H9 (cell line): Measurements from ENCODE around the gene RIT2. TPM values are rescaled to one million over a fixed set of nuclear protein-coding genes. Genes with fewer than 3 reads are reported as not detected.

Experiments used
- DNase-seq: peaks from one replicate; pipeline ENCODE4 v3.0.0-alpha.2; 2017
- H2AFZ ChIP-seq: one replicate; pipeline ENCODE4 v1.6.1; 2013; ENCODE audit warnings: mild to moderate bottlenecking, low read length, control low read depth, moderate library complexity
- H2AK5ac ChIP-seq: 2 replicates; pipeline ENCODE4 v1.6.1; 2013; ENCODE audit warnings: low read length, control low read depth, mixed read lengths; ENCODE audit not compliant: insufficient read length
- H2BK120ac ChIP-seq: one replicate; pipeline ENCODE4 v1.6.1; 2013; ENCODE audit warnings: low read depth, mild to moderate bottlenecking, low read length, control low read depth, inconsistent platforms; ENCODE audit not compliant: poor library complexity, severe bottlenecking
- H2BK12ac ChIP-seq: 2 replicates; pipeline ENCODE4 v1.6.1; 2013; ENCODE audit warnings: low read length, control low read depth, mixed read lengths, low read depth; ENCODE audit not compliant: insufficient read length
- H2BK15ac ChIP-seq: 2 replicates; pipeline ENCODE4 v1.6.1; 2013; ENCODE audit warnings: low read depth, low read length, control low read depth
- H2BK20ac ChIP-seq: one replicate; pipeline ENCODE4 v1.6.1; 2013; ENCODE audit warnings: low read depth, mild to moderate bottlenecking, low read length, control low read depth, inconsistent platforms; ENCODE audit not compliant: poor library complexity, severe bottlenecking
- H2BK5ac ChIP-seq: 2 replicates; pipeline ENCODE4 v1.6.1; 2013; ENCODE audit warnings: low read length, control low read depth, mixed read lengths; ENCODE audit not compliant: insufficient read length
- H3K14ac ChIP-seq: 2 replicates; pipeline ENCODE4 v1.6.1; 2013; ENCODE audit warnings: low read length, control low read depth; ENCODE audit not compliant: insufficient read depth
- H3K18ac ChIP-seq: 2 replicates; pipeline ENCODE4 v1.6.1; 2013; ENCODE audit warnings: low read depth, mild to moderate bottlenecking, mixed read lengths, low read length, control low read depth; ENCODE audit not compliant: insufficient read length
- H3K23ac ChIP-seq: 2 replicates; pipeline ENCODE4 v1.6.1; 2013; ENCODE audit warnings: low read length, control low read depth, mixed read lengths, low read depth; ENCODE audit not compliant: insufficient read length
- H3K23me2 ChIP-seq: 2 replicates; pipeline ENCODE4 v1.6.1; 2013; ENCODE audit warnings: low read depth, mild to moderate bottlenecking, mixed read lengths, low read length, control low read depth; ENCODE audit not compliant: insufficient read length, poor library complexity, severe bottlenecking
- H3K27ac ChIP-seq: 2 replicates; pipeline ENCODE4 v1.5.1; 2013; ENCODE audit warnings: low read length, control low read depth, mixed read lengths, low read depth; ENCODE audit not compliant: insufficient read length
- H3K27me3 ChIP-seq: 2 replicates; pipeline ENCODE4 v1.6.1; 2013; ENCODE audit warnings: low read length, control low read depth, inconsistent platforms; ENCODE audit not compliant: insufficient read depth
- H3K4ac ChIP-seq: 2 replicates; pipeline ENCODE4 v1.6.1; 2013; ENCODE audit warnings: low read depth, mild to moderate bottlenecking, control low read depth, inconsistent platforms, low read length, moderate library complexity
- H3K4me1 ChIP-seq: 2 replicates; pipeline ENCODE4 v1.6.1; 2013; ENCODE audit warnings: low read length, control low read depth, inconsistent platforms; ENCODE audit not compliant: insufficient read depth
- H3K4me2 ChIP-seq: 2 replicates; pipeline ENCODE4 v1.6.1; 2013; ENCODE audit warnings: low read length, control low read depth, mixed read lengths; ENCODE audit not compliant: insufficient read length, insufficient read depth
- H3K56ac ChIP-seq: 2 replicates; pipeline ENCODE4 v1.6.1; 2013; ENCODE audit warnings: low read depth, mild to moderate bottlenecking, mixed read lengths, low read length, control low read depth; ENCODE audit not compliant: insufficient read length
- H3K79me1 ChIP-seq: 2 replicates; pipeline ENCODE4 v1.6.1; 2013; ENCODE audit warnings: low read depth, mild to moderate bottlenecking, moderate library complexity, low read length, control low read depth, inconsistent platforms; ENCODE audit not compliant: insufficient read depth, poor library complexity, severe bottlenecking
- H3K79me2 ChIP-seq: 2 replicates; pipeline ENCODE4 v1.6.1; 2013; ENCODE audit warnings: low read length, control low read depth, inconsistent platforms; ENCODE audit not compliant: insufficient read depth
- H3K9ac ChIP-seq: 2 replicates; pipeline ENCODE4 v1.6.1; 2013; ENCODE audit warnings: low read length, control low read depth, mixed read lengths; ENCODE audit not compliant: insufficient read length; ENCODE audit errors: extremely low read depth
- H3K9me3 ChIP-seq: one replicate; pipeline ENCODE4 v1.6.1; 2013; ENCODE audit warnings: low read depth, low read length, inconsistent platforms; ENCODE audit not compliant: control insufficient read depth
- H3T11ph ChIP-seq: one replicate; pipeline ENCODE4 v1.6.1; 2013; ENCODE audit warnings: mild to moderate bottlenecking, low read length, control low read depth, inconsistent platforms
- H4K20me1 ChIP-seq: one replicate; pipeline ENCODE4 v1.6.1; 2013; ENCODE audit not compliant: control insufficient read depth, insufficient read length, insufficient read depth
- H4K5ac ChIP-seq: 2 replicates; pipeline ENCODE4 v1.6.1; 2013; ENCODE audit warnings: low read depth, mild to moderate bottlenecking, mixed read lengths, low read length, control low read depth; ENCODE audit not compliant: insufficient read length
- H4K8ac ChIP-seq: replicated peaks from 2 replicates; pipeline ENCODE4 v1.6.1; 2013; ENCODE audit warnings: low read length, control low read depth, mixed read lengths, low read depth; ENCODE audit not compliant: insufficient read length
- H4K91ac ChIP-seq: 2 replicates; pipeline ENCODE4 v1.6.1; 2013; ENCODE audit warnings: low read depth, mild to moderate bottlenecking, moderate library complexity, mixed read lengths, low read length, control low read depth; ENCODE audit not compliant: insufficient read length
- H3K27ac Mint-ChIP-seq, 3 experiments: 2 replicates in 2 of 3; 3 replicates in 1 of 3; pipeline ENCODE4 v1.8.0; 2020 to 2021; ENCODE audit warnings: mixed read lengths in 3 of 3, mild to moderate bottlenecking in 1 of 3, moderate library complexity in 1 of 3
- H3K27me3 Mint-ChIP-seq: 2 replicates; pipeline ENCODE4 v1.8.0; 2021; ENCODE audit warnings: low read depth, mild to moderate bottlenecking, moderate library complexity, mixed read lengths
- H3K36me3 Mint-ChIP-seq, 3 experiments: 2 replicates in 2 of 3; 3 replicates in 1 of 3; pipeline ENCODE4 v1.8.0; 2020 to 2021; ENCODE audit warnings: low read depth in 3 of 3, mixed read lengths in 3 of 3; ENCODE audit not compliant: insufficient read depth in 1 of 3
- H3K4me1 Mint-ChIP-seq, 2 experiments: 2 replicates each; pipeline ENCODE4 v1.8.0; 2020; ENCODE audit warnings: mixed read lengths in 2 of 2
- H3K4me3 Mint-ChIP-seq, 2 experiments: 2 replicates in 1 of 2; 3 replicates in 1 of 2; pipeline ENCODE4 v1.8.0; 2020 to 2021; ENCODE audit warnings: mild to moderate bottlenecking in 2 of 2, mixed read lengths in 2 of 2, moderate library complexity in 1 of 2
- H3K9me3 Mint-ChIP-seq, 2 experiments: 2 replicates in 1 of 2; 3 replicates in 1 of 2; pipeline ENCODE4 v1.8.0; 2020; ENCODE audit warnings: mild to moderate bottlenecking in 2 of 2, mixed read lengths in 2 of 2, moderate library complexity in 1 of 2
- WGBS: extraction: QIAGEN DNeasy Blood & Tissue Kit; methylation state at CpG from one replicate; pipeline ENCODE4 v1.1.7; 2013; ENCODE audit warnings: missing lambda C conversion rate, low lambda C conversion rate, mixed read lengths; ENCODE audit not compliant: insufficient read length; ENCODE audit errors: extremely low coverage; 5-methylcytosine and 5-hydroxymethylcytosine counted together
- total RNA-seq: library from RNA; stranded (reverse); gene quantifications from 2 replicates; pipeline ENCODE4 v1.2.1, GENCODE V29; 2021
- TF ChIP-seq, protein P1 (sequence below): fragments of 200-600 bp; sonication (generic); conservative IDR thresholded peaks from 3 replicates; pipeline ENCODE4 v1.8.0; 2021; ENCODE audit warnings: antibody characterized with exemption, mild to moderate bottlenecking

RIT2 gene
- total RNA-seq, 1 experiment from 2014 or later, result 1.2 TPM

DNA sequence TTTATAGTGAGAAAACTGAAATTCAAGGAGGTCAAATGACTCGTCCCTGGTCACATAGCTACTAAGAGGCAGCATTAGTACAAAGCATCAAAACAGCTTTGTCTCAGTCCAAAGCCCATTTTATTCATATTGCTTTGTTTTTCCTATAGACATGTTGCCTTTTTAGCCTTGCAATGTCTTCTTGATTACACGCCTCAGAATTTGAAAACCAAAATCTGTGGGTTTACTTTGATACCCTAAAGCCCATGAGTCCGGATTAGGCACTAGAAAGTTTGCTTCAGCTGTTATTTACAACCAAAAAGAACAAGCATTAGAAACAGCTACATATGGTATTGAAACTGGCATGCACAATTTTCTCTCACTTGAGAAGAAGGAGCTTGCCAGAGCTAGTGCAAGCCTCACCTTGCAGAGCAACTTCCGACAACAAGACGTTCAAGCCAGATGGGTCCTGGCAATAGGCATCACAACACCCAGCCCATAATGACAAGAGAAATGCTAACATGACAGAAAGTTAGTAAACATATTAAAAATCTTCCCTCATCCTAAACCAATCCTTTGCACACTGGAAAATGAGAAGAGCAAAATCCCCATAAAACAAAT, 276.8 kb downstream of the RIT2 start:
- Histone ChIP-seq H4K8ac (no peak overlapping the region), H3K9ac (no peak overlapping the region), H3K27ac (no peak overlapping the region), H3K9me3 (no peaks in the 10 kb centered on the region), H4K20me1 (no peaks in the 10 kb centered on the region), H4K5ac (no peak overlapping the region), H2AFZ (no peak overlapping the region), H3K4me2 (no peak overlapping the region), H3K23me2 (no peaks in the 10 kb centered on the region), H3T11ph (no peak overlapping the region), H3K4ac (no peak overlapping the region), H2BK120ac (no peak overlapping the region), H2BK5ac (no peak overlapping the region), H3K79me1 (no peaks in the 10 kb centered on the region), H3K27me3 (no peaks in the 10 kb centered on the region), H3K56ac (no peak overlapping the region), H3K18ac (no peak overlapping the region), H2BK15ac (no peak overlapping the region), H2BK12ac (no peak overlapping the region), H3K79me2 (no peaks in the 10 kb centered on the region), H3K14ac (no peak overlapping the region), H3K23ac (no peak overlapping the region), H2BK20ac (no peak overlapping the region), H2AK5ac (no peak overlapping the region), H4K91ac (no peak overlapping the region), H3K4me1 (no peaks in the 10 kb centered on the region)
- peaks cover 4 to 7% of the 10 kb centered on the region in 2 experiments; a peak in 2 of 4 replicates for H3K4me1 Mint-ChIP-seq
- no peaks in the 10 kb centered on the region for H3K27me3 Mint-ChIP-seq
- TF ChIP-seq, protein P1, sequence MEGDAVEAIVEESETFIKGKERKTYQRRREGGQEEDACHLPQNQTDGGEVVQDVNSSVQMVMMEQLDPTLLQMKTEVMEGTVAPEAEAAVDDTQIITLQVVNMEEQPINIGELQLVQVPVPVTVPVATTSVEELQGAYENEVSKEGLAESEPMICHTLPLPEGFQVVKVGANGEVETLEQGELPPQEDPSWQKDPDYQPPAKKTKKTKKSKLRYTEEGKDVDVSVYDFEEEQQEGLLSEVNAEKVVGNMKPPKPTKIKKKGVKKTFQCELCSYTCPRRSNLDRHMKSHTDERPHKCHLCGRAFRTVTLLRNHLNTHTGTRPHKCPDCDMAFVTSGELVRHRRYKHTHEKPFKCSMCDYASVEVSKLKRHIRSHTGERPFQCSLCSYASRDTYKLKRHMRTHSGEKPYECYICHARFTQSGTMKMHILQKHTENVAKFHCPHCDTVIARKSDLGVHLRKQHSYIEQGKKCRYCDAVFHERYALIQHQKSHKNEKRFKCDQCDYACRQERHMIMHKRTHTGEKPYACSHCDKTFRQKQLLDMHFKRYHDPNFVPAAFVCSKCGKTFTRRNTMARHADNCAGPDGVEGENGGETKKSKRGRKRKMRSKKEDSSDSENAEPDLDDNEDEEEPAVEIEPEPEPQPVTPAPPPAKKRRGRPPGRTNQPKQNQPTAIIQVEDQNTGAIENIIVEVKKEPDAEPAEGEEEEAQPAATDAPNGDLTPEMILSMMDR, result no peak
- DNase-seq, result no peak
- H3K27ac Mint-ChIP-seq, result no peak overlapping the region
- no peak overlapping the region for H3K4me3 Mint-ChIP-seq
- peaks cover 0 to 4% (median 0%) of the 10 kb centered on the region in 3 experiments; a peak in 2 of 7 replicates for H3K36me3 Mint-ChIP-seq
- H3K9me3 Mint-ChIP-seq, result no peaks in the 10 kb centered on the region
- WGBS, result no CpG with 5 or more reads among the region's 5 CpGs
